CD4-positive, alpha-beta T cell treated with Interleukin-2 at 100 ng/mL for 4 hours (primary cell): ENCODE data around the gene NABP2.
A peak's percentile ranks its signal among the peaks of the same experiment; 100 is the strongest.

Experiments used
- DNase-seq: peaks from one replicate; pipeline ENCODE4 v3.0.0-alpha.2; 2020; ENCODE audit warnings: low spot score

NABP2 gene

DNA sequence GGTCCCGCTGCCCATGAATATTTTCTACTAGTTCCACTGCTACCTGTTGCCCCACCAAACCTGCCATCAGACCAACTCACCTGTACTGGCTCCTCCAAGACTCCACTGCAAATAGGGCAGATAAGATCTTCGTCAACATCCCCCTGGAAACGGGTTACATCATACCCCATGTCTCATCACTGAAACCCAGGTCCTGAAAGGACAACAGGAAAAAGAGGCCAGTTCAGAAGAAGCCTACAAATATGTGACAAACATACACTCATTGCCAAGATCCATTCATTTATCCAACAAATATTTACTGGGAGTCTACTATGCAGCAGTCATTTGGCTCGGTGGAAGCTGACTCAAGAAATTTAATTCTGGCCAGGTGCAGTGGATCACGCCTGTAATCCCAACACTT, 10.3 kb upstream of the NABP2 start:
- DNase-seq: no peak

DNA sequence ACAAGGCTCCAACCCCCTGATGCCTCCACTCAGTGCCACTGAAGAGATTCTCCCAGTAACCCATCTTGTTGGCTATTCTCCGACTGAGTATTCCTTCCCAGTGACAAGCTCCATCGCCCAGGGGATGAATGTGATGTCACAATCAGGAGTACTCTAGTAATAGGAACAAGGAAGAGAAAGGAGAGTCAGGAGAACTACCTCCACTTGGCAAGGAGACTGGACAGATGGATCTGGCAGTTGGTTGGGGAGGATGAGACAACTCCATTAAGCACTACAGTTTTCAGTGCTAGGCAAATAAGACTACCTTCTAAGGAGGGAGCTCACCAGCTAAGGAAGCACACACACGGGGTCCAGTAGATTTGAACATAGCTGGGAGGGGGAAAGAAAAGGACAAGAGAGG, 7.7 kb upstream of the NABP2 start:
- DNase-seq: no peak

DNA sequence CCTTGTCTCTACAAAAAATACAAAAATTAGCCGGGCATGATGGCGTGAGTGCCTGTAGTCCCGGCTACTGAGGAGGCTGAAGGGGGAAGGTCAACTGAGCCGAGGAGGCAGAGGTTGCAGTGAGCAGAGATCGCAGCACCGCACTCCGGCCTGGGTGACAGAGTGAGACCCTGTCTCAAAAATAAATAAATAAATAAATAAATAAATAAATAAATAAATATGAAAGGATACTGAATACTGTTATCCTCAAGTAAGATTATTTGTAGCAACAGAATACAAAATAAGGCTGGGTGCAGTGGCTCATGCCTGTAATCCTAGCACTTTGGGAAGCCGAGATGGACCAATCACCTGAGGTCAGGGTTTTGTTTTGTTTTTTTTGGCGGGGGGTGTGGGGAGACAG, 4.3 kb upstream of the NABP2 start:
- no peak for DNase-seq

DNA sequence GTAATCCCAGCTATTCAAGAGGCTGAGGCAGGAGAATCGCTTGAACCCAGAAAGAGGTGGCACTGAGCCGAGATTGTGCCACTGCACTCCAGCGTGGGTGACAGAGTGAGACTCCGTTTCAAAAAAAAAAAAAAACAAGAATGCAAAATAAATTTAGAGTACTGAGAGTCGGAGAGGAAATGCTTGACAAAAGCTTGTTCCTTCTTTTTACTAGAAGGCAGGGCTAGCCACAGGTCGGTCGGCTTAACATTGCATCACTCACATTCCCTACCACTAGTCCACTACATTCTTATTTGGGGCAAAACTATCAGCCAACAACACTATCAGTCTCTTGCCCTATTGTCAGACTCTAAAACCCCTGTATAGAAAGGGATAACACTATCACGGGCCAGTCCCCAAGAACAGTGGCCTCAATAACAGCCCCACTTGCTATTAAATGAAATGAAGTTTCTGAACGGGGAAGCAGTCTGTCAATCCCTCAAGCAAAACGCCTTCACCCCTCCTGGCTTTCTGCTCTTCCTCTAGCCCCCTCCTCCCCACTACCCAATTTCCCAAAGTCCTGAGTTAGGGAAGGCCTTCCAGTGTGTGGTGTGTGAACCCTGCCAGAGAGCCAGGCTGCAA, 3.4 kb upstream of the NABP2 start:
- DNase-seq: peak; percentile 11

DNA sequence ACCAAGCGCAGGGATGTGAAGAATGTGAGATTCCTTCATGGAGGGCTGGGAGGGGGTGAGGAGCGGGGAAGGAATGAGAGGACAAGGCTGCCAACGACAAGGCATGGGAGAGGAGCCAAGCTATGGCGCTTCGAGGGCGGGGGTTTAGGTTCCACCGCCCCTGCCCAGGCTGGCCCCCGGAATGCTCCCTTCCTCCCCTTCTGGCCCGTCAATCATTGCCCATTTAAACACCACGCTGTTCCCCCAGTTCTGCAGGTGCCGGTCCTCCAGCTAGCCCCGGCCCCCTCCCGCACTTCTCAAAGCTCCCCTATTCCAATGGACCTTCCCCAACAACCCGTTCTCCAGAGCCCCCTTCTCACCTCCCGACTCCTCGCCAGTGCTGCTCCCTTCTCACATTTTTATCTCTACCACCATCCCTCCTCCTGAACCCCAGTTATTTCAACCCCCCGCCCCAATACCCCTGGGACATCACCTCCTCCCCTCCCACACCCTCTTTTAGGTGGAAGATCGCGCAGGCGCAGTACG, 2.8 kb upstream of the NABP2 start:
- no peak for DNase-seq

DNA sequence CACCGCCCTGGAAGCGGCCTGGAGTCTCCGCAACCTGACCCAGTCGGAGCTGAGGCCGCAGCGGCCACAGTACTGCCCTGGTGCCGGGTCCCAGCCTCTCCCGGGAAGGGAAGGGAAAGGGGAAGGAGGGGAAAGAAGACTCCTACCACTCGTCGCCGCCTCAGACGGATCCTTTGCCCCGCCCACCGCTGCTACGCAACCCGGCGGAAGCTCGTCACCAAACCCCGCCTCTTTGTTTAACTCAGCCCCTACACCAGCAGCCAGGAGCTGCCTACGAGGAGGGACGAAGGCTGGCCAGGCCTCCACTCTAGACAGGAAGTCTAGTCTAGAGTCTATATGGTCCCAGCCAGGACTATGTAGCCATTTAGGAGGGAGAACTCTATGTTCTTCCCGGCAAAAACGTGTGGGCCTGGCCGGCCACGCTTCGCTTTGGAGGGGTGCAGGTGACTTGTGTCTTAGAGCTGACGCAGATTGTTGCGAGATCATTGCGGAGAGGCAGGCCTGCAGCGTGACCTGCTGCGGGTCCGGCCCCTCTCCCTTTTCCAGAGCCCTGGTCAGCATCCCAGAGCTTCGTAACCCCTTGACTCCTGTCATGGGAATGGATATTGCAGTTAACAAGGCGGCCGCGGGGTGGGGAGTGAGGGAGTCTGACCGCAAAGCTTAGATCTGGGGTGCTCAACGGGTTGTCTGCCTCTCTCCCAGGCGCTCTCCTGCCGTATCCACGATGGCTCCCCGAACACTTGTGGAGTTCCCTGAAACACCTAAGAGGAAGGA, 2.2 kb upstream of the NABP2 start, which contains the start of gene RNF41:
RNF41 (minus strand) TSS at position 166 of the 774 bp plus-strand sequence. CDS start 7,875 bp downstream, outside the sequence.
- peak; percentile 92 for DNase-seq

DNA sequence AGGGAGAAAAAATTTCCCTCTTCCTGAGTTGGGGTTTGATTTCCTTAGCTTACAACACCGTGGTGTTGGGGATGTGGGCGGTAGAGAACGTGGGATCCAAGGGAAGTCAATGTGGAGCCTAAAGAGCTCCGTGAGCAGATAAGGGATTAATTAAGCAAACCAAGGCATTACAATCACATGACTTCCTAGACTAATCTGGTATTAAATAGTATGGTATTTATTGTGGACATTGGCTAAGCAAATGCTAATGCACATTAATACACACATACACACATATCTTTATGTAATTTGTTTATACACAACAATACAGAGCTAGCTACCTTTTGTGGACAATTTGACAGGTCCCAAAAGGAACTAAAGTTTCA, 1.6 kb upstream of the NABP2 start:
- DNase-seq: no peak

DNA sequence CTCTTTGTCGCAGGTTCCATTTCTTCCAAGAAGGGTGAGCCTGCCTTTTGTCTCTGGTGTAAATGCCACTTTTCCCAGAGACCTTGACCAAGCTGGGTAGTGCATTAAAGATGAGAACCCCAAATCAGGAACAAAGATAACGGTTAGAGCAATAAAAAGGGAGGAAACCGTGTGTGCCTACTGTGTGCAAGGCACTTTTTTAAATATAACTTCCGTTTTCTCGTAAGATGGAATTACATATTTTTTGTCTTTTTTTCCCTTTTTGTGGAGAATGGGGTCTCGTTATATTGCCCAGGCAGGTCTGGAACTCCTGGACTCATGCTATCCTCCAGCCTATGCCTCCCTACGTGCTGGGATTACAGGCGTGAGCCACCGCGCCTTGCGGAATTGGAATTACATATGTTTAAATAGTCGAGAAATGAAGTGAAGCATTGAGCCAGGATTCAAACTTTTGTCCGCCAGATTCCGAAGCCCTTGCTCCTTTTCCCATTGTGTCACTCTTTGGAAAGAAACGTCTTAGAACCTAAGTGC, 506 bp upstream of the NABP2 start:
- no peak for DNase-seq

DNA sequence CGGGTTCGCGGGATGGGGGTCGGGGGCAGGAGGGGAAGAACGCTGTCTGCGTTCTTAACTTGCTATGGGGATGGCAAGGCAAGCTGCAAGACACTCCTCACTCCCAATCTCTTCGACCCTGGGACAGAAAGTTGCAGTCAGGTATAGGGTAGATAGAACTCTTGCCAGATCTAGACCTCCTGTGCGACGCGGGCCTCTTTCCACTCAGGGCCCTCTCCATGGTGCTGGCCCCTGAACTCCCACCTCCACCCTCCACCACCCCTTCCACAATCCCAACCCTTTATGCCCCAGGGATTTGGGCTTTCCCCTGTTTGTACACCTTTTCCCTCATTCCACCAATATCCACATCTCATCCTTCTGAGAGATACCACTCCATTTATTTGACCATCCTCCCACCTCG, 812 bp downstream of the NABP2 start:
- DNase-seq: no peak

DNA sequence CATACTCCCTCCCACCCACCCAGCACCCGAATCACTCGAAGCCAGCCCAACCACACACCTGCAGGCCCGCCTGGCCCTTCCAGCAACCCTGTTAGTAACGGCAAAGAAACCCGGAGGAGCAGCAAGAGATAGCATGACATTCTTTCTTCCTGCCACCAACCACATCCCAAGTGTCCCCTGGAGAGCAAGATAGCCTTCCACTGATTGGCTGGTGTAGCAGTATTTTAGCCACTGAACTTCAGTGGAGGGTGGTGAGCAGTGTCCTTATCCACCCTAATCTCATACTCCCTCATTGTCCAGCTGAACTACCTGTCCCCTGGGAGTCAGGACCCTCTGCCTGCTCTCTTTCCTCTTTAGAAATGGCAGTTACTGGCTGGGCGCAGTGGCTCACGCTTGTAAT, 4.9 kb downstream of the NABP2 start:
- no peak for DNase-seq

DNA sequence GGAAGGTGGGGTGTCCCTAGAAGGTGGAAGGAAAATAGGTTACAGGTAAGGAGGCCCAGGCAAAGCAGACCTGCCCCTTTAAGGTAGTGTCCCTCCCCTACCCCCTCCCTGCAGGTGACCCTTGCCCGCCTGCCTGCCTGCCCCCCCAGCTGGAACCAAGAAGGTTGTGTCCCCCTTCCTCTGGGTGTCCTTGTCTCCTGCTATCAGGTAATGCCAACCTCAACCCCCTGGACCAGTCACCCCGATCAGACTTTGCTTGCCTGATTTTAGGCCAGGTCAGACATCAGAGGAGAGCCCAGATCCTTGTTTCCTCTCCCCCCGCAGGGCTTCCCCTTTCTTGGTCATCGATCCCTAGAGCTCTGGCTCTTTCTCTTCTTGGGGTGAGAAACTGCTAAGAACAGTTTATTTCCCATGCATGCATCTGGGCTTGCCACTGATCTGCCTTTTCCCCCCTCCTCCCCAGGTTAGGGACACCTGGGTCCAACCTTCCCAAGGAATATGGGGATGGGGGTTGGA, 5.8 kb downstream of the NABP2 start, which contains the start of gene SLC39A5:
SLC39A5 (plus strand) TSS at position 136 of the 516 bp plus-strand sequence. CDS start 1,224 bp downstream, outside the sequence.
- DNase-seq: no peak

DNA sequence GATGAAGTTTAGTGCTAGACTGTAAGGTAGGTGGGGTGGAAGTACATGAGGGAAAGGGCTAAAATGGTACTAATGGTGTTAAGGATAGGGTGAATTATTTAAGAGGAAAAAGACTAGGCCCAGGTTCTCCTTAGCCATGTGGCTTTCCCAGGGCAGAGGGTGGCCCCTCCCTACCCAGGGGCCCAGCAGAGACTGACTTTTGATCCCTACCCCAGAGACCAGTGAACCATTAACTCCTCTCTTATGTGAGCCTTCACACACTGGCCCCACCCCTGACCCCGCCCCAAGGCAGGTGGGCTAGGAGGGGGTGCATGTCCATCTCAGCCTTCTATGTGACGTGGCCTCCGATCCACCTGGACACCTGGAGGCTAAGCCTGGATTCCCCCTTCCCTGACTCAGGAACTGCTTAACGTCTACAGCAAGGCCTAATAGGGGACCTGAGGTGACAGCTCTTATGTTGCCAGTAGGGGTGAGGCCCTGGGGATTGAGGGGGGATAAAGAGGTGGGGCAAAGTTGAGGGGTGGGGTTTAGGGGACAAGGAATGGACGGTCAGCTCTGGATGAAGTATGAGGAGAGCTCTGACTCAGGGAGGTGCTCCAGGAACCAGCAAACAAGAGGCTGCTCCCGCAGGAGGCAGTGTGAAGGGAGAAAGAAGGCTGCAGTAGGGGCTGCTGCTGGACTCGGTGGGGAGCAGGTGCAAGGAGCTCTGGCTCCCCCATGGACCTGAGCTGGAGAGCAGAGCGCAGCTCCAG, 6.5 kb downstream of the NABP2 start:
- no peak for DNase-seq

DNA sequence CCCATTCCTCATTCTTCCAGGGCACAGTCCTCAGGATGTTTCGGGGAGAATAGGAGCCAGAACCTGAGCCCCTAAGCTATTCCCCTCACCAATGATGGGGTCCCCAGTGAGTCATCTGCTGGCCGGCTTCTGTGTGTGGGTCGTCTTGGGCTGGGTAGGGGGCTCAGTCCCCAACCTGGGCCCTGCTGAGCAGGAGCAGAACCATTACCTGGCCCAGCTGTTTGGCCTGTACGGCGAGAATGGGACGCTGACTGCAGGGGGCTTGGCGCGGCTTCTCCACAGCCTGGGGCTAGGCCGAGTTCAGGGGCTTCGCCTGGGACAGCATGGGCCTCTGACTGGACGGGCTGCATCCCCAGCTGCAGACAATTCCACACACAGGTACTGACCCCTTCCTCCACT, 7.0 kb downstream of the NABP2 start:
- no peak for DNase-seq

DNA sequence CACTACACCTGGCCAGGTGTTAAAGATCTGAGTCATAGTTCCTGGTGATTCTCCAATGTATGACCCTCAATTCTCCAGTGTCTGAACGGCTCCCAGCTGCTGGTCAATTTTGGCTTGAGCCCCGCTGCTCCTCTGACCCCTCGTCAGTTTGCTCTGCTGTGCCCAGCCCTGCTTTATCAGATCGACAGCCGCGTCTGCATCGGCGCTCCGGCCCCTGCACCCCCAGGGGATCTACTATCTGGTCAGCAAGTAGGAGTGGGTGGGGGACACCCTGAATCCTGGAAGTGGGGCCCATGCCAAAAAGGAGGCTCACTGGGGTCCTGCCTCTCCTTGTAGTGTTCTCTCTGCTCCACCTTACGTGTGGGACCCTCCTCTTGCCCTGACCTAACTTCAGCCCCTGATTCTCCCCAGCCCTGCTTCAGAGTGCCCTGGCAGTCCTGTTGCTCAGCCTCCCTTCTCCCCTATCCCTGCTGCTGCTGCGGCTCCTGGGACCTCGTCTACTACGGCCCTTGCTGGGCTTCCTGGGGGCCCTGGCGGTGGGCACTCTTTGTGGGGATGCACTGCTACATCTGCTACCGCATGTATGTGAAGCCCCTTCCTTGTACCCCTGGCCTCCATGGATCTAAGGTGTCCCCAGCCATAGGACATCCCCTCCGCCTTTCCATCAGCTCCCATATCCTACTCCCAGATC, 10.7 kb downstream of the NABP2 start:
- DNase-seq: no peak

DNA sequence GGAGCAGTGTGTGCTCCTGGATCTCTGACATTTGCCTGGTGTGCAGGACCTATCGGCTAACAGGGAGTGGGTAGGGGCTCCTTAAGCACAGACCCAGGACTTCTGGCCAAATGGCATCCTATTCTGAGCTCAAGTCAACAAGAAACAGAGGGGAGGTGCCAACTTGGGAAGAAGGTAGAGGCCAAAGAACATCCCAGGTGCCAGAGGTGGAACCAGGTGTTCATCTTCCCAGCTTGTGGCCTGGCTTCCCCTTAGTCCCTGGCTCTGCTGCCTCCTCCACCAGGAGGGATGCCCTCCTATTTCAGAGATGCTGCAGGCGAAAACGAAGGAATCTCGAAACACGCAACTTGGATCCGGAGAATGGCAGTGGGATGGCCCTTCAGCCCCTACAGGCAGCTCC, 11.9 kb downstream of the NABP2 start:
- no peak for DNase-seq

DNA sequence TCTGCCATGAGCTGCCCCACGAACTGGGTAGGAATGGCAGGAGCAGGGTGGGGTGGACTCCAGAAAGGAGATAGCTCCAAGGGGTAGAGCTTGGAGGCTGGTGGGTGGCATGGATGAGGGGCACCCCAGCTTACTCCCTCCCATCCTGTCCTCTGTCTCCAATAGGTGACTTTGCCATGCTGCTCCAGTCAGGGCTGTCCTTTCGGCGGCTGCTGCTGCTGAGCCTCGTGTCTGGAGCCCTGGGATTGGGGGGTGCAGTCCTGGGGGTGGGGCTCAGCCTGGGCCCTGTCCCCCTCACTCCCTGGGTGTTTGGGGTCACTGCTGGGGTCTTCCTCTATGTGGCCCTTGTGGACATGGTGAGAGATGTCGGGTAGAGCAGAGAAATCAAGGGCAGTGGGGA, 12.8 kb downstream of the NABP2 start:
- no peak for DNase-seq

DNA sequence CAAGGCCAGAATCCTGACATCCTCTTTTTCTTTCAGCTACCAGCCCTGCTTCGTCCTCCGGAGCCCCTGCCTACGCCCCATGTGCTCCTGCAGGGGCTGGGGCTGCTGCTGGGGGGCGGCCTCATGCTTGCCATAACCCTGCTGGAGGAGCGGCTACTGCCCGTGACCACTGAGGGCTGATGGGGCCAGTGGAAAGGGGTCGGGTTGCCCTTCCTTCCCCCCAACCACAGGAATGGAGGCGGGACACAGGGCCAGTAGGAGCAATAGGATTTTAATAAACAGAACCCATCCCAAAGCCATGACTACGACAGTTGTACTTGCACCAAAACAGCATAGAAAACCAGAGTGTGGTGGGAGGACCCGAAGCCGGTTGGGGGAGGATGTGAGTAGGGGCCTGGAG, 13.4 kb downstream of the NABP2 start:
- no peak for DNase-seq

DNA sequence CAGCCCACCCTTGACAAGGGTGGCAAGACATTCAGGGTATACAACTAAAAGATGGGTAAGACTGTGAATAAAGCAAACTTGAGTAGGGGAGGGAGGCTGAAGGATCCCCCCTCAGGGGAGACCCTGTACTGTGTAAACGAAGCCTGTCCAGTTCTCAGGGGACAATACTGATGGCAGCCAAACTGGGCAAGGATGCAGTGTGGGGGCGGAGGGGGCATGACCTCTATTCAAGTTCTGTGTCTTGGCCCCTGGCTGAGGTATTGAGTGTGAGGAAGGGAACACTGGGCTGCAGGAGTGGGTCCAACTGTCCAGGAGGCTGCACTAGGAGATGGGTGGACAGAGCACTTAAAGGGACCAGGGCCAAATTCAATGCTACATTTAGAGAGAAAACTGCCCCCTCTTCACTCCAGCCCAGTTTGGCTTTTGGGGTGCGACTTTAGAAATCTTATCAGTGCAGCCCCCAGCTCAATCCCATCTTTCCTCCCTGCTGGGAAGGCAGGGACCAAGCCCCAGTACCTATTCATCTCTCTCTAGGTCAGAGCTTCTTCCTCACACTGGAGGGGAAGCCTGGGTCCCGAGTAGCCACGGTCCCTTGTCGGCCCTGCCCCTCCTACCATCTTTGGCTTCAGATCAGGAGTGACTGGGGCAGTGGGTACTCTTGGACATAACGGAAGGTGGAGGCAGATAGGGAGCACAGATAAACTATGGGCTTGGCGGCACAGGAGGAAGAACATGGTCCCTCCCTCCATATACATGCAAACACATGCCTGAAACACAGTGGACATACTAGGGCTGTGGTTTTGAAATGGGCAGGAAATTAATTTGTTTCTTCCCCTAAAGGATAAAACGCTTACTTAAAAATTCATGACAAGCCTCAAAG, 17.5 kb downstream of the NABP2 start:
- no peak for DNase-seq

DNA sequence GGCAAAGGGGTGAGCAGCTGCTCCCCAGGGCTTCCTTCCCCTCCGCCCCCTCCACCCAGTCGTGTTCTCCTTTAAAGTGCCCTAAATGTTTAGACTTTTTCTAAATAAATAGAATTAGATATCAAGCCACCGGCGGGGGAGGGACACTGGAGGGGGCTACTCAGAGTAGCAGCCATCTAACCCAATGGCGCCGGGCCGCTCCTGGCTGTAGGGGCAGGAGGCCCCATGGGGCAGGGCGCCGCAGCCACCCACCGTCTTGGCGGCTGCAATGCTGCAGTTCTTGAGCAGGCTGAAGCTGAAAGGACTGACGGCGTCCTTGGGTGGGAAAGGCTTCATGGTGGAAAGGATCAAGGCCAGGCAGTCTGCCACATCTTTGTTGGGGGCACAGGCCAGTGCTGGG, 18.8 kb downstream of the NABP2 start:
- no peak for DNase-seq

DNA sequence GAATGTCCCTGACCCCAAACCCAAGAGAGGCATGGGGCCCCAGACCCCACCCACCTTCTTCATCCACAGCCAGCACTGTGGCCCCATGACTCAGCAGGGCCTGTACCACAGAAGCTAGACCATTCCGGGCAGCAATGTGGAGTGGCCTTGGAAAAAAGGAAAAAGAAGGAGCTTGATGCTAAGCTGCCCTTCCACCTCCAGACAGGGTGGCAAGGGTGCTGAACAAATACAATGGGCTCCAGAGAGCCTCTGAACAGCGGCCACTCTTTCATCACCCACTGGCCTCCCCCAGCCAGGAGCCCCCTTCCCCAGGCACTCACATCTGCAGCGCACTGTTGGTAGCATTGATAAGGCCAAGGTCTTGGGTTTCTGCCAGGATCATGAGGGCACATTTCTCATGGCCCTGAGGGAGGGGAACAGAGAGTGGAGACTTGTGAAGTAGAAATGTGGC, 19.6 kb downstream of the NABP2 start:
- no peak for DNase-seq

DNA sequence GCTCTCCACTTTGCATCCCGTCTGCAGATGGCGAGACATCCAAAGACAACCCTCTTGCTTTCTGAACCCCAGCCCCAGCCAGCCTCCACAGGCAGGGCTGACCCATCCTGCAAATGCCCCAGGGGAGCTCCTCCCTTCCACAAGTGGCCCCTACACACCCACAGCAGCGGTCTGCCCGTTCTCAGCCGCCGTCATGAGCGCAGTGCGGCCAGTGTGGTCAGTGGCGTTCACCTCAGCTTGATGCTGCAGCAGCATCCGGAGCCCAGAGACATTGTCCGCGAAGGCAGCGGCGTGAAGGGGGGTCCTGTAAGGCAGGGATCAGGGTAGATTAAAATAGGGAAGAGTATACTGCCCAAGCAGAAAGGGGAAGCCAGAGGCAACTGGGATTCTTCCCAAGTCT, 20.4 kb downstream of the NABP2 start:
- no peak for DNase-seq
